ENCODE measurements around the gene CCDC102B. TPM values are rescaled to one million over a fixed set of nuclear protein-coding genes. Genes with fewer than 3 reads are reported as not detected.

The CCDC102B gene
- total and polyA plus RNA-seq, 2 of the 8 experiments (the other 6 are each of a cell fraction or from before 2014, with no cell fraction given), result 0.80 to 1.1 TPM

GRCh38 chr18:68766433-68766832, 31.4 kb upstream of the CCDC102B start:
- no peak for TF ChIP-seq KDM1A (IDR thresholded peaks at IDR 0.05; ENCODE audit: borderline replicate concordance, low read length)
- TF ChIP-seq NANOG (IDR thresholded peaks at IDR 0.05; ENCODE audit: insufficient read depth, low read depth, low read length, poor library complexity, severe bottlenecking), result no peak
- TF ChIP-seq CREB1 (IDR thresholded peaks at IDR 0.05), result no peak
- Histone ChIP-seq H2BK20ac (ENCODE audit: low read length) (no peak overlapping the region), H4K8ac (ENCODE audit: extremely low read depth, insufficient read depth, low read length) (no peak overlapping the region), H2BK5ac (ENCODE audit: low read depth, low read length) (no peak overlapping the region), H2BK12ac (ENCODE audit: low read depth, low read length) (no peak overlapping the region), H4K91ac (replicated peaks; ENCODE audit: insufficient read length, low read length) (no peak overlapping the region), H3K79me2 (ENCODE audit: control insufficient read depth in 1 of 2, insufficient read depth in 2 of 2, low read length in 2 of 2) (no peaks in the 10 kb centered on the region), H3K79me1 (ENCODE audit: low read depth, low read length) (no peaks in the 10 kb centered on the region), H2AK5ac (ENCODE audit: low read depth, low read length) (no peak overlapping the region), H4K20me1 (replicated peaks in 1 of 2; ENCODE audit: control insufficient read depth in 1 of 2, insufficient read depth in 2 of 2, low read length in 2 of 2) (no peaks in the 10 kb centered on the region), H3K4me3 (ENCODE audit: extremely low read depth in 1 of 4, insufficient read depth in 2 of 4, low read depth in 3 of 4, low read length in 4 of 4) (no peak overlapping the region), H3K23me2 (ENCODE audit: low read depth, low read length) (no peaks in the 10 kb centered on the region), H2BK15ac (ENCODE audit: low read length) (no peak overlapping the region), H3K56ac (replicated peaks; ENCODE audit: insufficient read length, low read depth, low read length) (no peak overlapping the region), H3K27ac (ENCODE audit: low read depth, low read length) (no peak overlapping the region), H3K14ac (ENCODE audit: insufficient read length) (no peak overlapping the region), H2AFZ (ENCODE audit: low read length) (no peak overlapping the region), H3K36me3 (ENCODE audit: control insufficient read depth in 2 of 4, insufficient read depth in 4 of 4, low read length in 3 of 4) (no peaks in the 10 kb centered on the region), H3K23ac (ENCODE audit: insufficient read length) (no peak overlapping the region), H3K18ac (ENCODE audit: extremely low read depth, low read length) (no peak overlapping the region), H3K9ac (replicated peaks in 1 of 4; ENCODE audit: extremely low read depth in 1 of 4, low read depth in 3 of 4, low read length in 3 of 4) (no peak overlapping the region), H3K4me1 (replicated peaks in 1 of 4; ENCODE audit: control insufficient read depth in 3 of 4, insufficient read depth in 4 of 4, low read length in 3 of 4) (no peaks in the 10 kb centered on the region), H3K4me2 (ENCODE audit: insufficient read depth in 1 of 2, low read depth in 2 of 2, low read length in 2 of 2) (no peak overlapping the region), H3K9me3 (ENCODE audit: insufficient read depth in 2 of 2, low read depth in 1 of 2, low read length in 1 of 2) (no peaks in the 10 kb centered on the region; a peak in 1 of 4 replicates), H3K4ac (replicated peaks; ENCODE audit: insufficient read length, low read depth, low read length) (no peak overlapping the region), H2BK120ac (replicated peaks; ENCODE audit: low read depth, low read length) (no peak overlapping the region), H3K27me3 (replicated peaks in 1 of 4; ENCODE audit: control insufficient read depth in 3 of 4, extremely low read depth in 1 of 4, insufficient read depth in 3 of 4, low read length in 3 of 4) (no peaks in the 10 kb centered on the region), H4K5ac (ENCODE audit: insufficient read length, low read depth, low read length) (no peak overlapping the region)
- ChIA-PET CTCF (ENCODE audit: partially characterized antibody) (no interaction called here), POLR2A (ENCODE audit: partially characterized antibody) (no interaction called here)
- DNase-seq (ENCODE audit: low read depth in 1 of 2, low spot score in 2 of 2) (no peak), FAIRE-seq (no peak)
- WGBS, 2 experiments (ENCODE audit: extremely low coverage in 1 of 2, insufficient coverage in 1 of 2, insufficient read length in 1 of 2, insufficient replicate concordance in 2 of 2, low coverage in 1 of 2, low lambda C conversion rate in 2 of 2, missing lambda C conversion rate in 1 of 2), result 88% methylated on average over 2 of the region's 2 CpGs; no CpG with 5 or more reads in 1 of the 2 experiments
